H1 (cell line): Measurements from ENCODE around the gene PMP22. TPM values are rescaled to one million over a fixed set of nuclear protein-coding genes. Genes with fewer than 3 reads are reported as not detected.

Experiments used
- CTCF ChIA-PET: fragments of 300-600 bp; sonication (Branson Sonifier 250); formaldehyde crosslinking; loops from one replicate; lab custom pipeline; 2021; ENCODE audit not compliant: partially characterized antibody; lab: Charles Lee
- POLR2A ChIA-PET: fragments of 300-600 bp; sonication (Branson Sonifier 250); formaldehyde crosslinking; loops from one replicate; lab custom pipeline; 2021; ENCODE audit warnings: inconsistent platforms; ENCODE audit not compliant: partially characterized antibody; lab: Charles Lee
- DNase-seq, 2 experiments: peaks; one replicate each; pipeline versions ENCODE4 v3.0.0 to v3.0.0-alpha.2; 2010 to 2022; ENCODE audit warnings: low spot score in 2 of 2, low read depth in 1 of 2, mixed read lengths in 1 of 2
- FAIRE-seq: peaks from 2 replicates; lab custom pipeline; 2011; peaks lifted over from hg19 to GRCh38; lab: Jason Lieb, UNC
- H2AFZ ChIP-seq: 2 replicates; pipeline ENCODE4 v1.8.1; 2012; ENCODE audit warnings: low read length, inconsistent platforms
- H2AK5ac ChIP-seq: 2 replicates; pipeline ENCODE4 v1.6.1; 2013; ENCODE audit warnings: low read depth, low read length
- H2BK120ac ChIP-seq: replicated peaks from 2 replicates; pipeline ENCODE3; 2013; ENCODE audit warnings: low read depth, low read length, inconsistent platforms
- H2BK12ac ChIP-seq: 2 replicates; pipeline ENCODE4 v1.6.1; 2013; ENCODE audit warnings: low read depth, low read length
- H2BK15ac ChIP-seq: 2 replicates; pipeline ENCODE4 v1.6.1; 2013; ENCODE audit warnings: low read length
- H2BK20ac ChIP-seq: 2 replicates; pipeline ENCODE4 v1.6.1; 2013; ENCODE audit warnings: low read length
- H2BK5ac ChIP-seq: 2 replicates; pipeline ENCODE4 v1.6.1; 2013; ENCODE audit warnings: low read depth, low read length
- H3K14ac ChIP-seq: 2 replicates; pipeline ENCODE4 v1.6.1; 2013; ENCODE audit warnings: inconsistent platforms; ENCODE audit not compliant: insufficient read length
- H3K18ac ChIP-seq: 2 replicates; pipeline ENCODE4 v1.6.1; 2013; ENCODE audit warnings: low read length; ENCODE audit errors: extremely low read depth
- H3K23ac ChIP-seq: 2 replicates; pipeline ENCODE4 v1.6.1; 2013; ENCODE audit warnings: inconsistent platforms; ENCODE audit not compliant: insufficient read length
- H3K23me2 ChIP-seq: 2 replicates; pipeline ENCODE4 v1.6.1; 2013; ENCODE audit warnings: low read depth, low read length
- H3K27ac ChIP-seq: 2 replicates; pipeline ENCODE4 v1.6.1; 2011; ENCODE audit warnings: low read depth, low read length, inconsistent platforms
- H3K27me3 ChIP-seq, 4 experiments: replicated peaks in 1 of 4; 1 replicate in 1 of 4; 2 replicates in 3 of 4; pipeline versions ENCODE4 v1.6.1 to v1.8.1; 2011 to 2013; ENCODE audit warnings: low read length in 3 of 4, mild to moderate bottlenecking in 3 of 4, inconsistent platforms in 2 of 4, mixed read lengths in 2 of 4, moderate library complexity in 1 of 4; ENCODE audit not compliant: control insufficient read depth in 3 of 4, insufficient read depth in 3 of 4; ENCODE audit errors: extremely low read depth in 1 of 4
- H3K36me3 ChIP-seq, 4 experiments: 2 replicates each; pipeline versions ENCODE4 v1.6.1 to v1.8.1; 2011 to 2013; ENCODE audit warnings: mild to moderate bottlenecking in 4 of 4, low read length in 3 of 4, moderate library complexity in 2 of 4, control low read depth in 1 of 4, inconsistent platforms in 1 of 4; ENCODE audit not compliant: insufficient read depth in 4 of 4, control insufficient read depth in 2 of 4
- H3K4ac ChIP-seq: replicated peaks from 2 replicates; pipeline ENCODE3; 2013; ENCODE audit warnings: low read length, low read depth, mixed read lengths, inconsistent platforms; ENCODE audit not compliant: insufficient read length
- H3K4me1 ChIP-seq, 4 experiments: replicated peaks in 1 of 4; 1 replicate in 1 of 4; 2 replicates in 3 of 4; pipeline versions ENCODE4 v1.6.1 to v1.8.1; 2011 to 2013; ENCODE audit warnings: low read length in 3 of 4, inconsistent platforms in 2 of 4, mixed read lengths in 1 of 4; ENCODE audit not compliant: insufficient read depth in 4 of 4, control insufficient read depth in 3 of 4
- H3K4me2 ChIP-seq, 2 experiments: 2 replicates each; pipeline versions ENCODE4 v1.6.1 to v1.8.1; 2011 to 2013; ENCODE audit warnings: low read depth in 2 of 2, low read length in 2 of 2, control low read depth in 1 of 2, inconsistent platforms in 1 of 2, mild to moderate bottlenecking in 1 of 2; ENCODE audit not compliant: insufficient read depth in 1 of 2
- H3K4me3 ChIP-seq, 4 experiments: fragments of 200-600, 300-600 bp in 1 of 4; sonication (generic), shearing (Covaris generic), sonication (Bioruptor Twin) in 1 of 4; 2 replicates each; pipeline versions ENCODE4 v1.5.1 to v1.8.1; 2011 to 2016; ENCODE audit warnings: low read length in 4 of 4, low read depth in 3 of 4, control low read depth in 2 of 4, inconsistent platforms in 2 of 4, mild to moderate bottlenecking in 2 of 4, mixed read lengths in 1 of 4, moderate library complexity in 1 of 4; ENCODE audit not compliant: insufficient read depth in 2 of 4; ENCODE audit errors: extremely low read depth in 1 of 4
- H3K56ac ChIP-seq: replicated peaks from 2 replicates; pipeline ENCODE3; 2013; ENCODE audit warnings: low read depth, mild to moderate bottlenecking, mixed read lengths, low read length, inconsistent platforms; ENCODE audit not compliant: insufficient read length
- H3K79me1 ChIP-seq: 2 replicates; pipeline ENCODE4 v1.6.1; 2013; ENCODE audit warnings: low read depth, low read length, control low read depth
- H3K79me2 ChIP-seq, 2 experiments: 2 replicates each; pipeline versions ENCODE4 v1.6.1 to v1.8.1; 2012 to 2013; ENCODE audit warnings: low read length in 2 of 2, mild to moderate bottlenecking in 2 of 2, inconsistent platforms in 1 of 2; ENCODE audit not compliant: insufficient read depth in 2 of 2, control insufficient read depth in 1 of 2
- H3K9ac ChIP-seq, 4 experiments: replicated peaks in 1 of 4; 1 replicate in 1 of 4; 2 replicates in 3 of 4; pipeline versions ENCODE4 v1.6.1 to v1.8.1; 2011 to 2013; ENCODE audit warnings: low read depth in 3 of 4, low read length in 3 of 4, control low read depth in 2 of 4, mild to moderate bottlenecking in 2 of 4, moderate library complexity in 2 of 4, inconsistent platforms in 1 of 4; ENCODE audit errors: extremely low read depth in 1 of 4
- H3K9me3 ChIP-seq, 2 experiments: 2 replicates each; pipeline versions ENCODE4 v1.6.1 to v1.8.1; 2012 to 2013; ENCODE audit warnings: mild to moderate bottlenecking in 2 of 2, moderate library complexity in 2 of 2, control low read depth in 1 of 2, inconsistent platforms in 1 of 2, low read depth in 1 of 2, low read length in 1 of 2, mixed read lengths in 1 of 2; ENCODE audit not compliant: insufficient read depth in 2 of 2
- H4K20me1 ChIP-seq, 2 experiments: replicated peaks in 1 of 2; 2 replicates each; pipeline versions ENCODE3 to v1.8.1; 2011 to 2013; ENCODE audit warnings: inconsistent platforms in 2 of 2, low read length in 2 of 2, mild to moderate bottlenecking in 1 of 2; ENCODE audit not compliant: insufficient read depth in 2 of 2, control insufficient read depth in 1 of 2
- H4K5ac ChIP-seq: 2 replicates; pipeline ENCODE4 v1.6.1; 2013; ENCODE audit warnings: low read length, low read depth, mixed read lengths, inconsistent platforms; ENCODE audit not compliant: insufficient read length
- H4K8ac ChIP-seq: 2 replicates; pipeline ENCODE4 v1.8.0; 2013; ENCODE audit warnings: mild to moderate bottlenecking, moderate library complexity, low read length, inconsistent platforms; ENCODE audit not compliant: insufficient read depth; ENCODE audit errors: extremely low read depth
- H4K91ac ChIP-seq: replicated peaks from 2 replicates; pipeline ENCODE3; 2013; ENCODE audit warnings: low read length, mixed read lengths, inconsistent platforms; ENCODE audit not compliant: insufficient read length
- BCL11A ChIP-seq, 2 experiments: IDR thresholded peaks; one replicate each; pipeline ENCODE4 v1.6.1; 2011; ENCODE audit warnings: low read depth in 2 of 2, low read length in 2 of 2, mild to moderate bottlenecking in 2 of 2
- POU5F1 ChIP-seq: IDR thresholded peaks from 2 replicates; pipeline ENCODE4 v1.6.1; 2011; ENCODE audit warnings: low read depth, mild to moderate bottlenecking, low read length, moderate library complexity
- WGBS, 2 experiments: shearing (Covaris generic) in 1 of 2; methylation state at CpG; one replicate each; pipeline versions ENCODE4 v1.1.6 to v1.1.7; 2013 to 2015; ENCODE audit warnings: low lambda C conversion rate in 2 of 2, mixed read lengths in 2 of 2, inconsistent platforms in 1 of 2, low coverage in 1 of 2, missing lambda C conversion rate in 1 of 2; ENCODE audit not compliant: insufficient replicate concordance in 2 of 2, insufficient coverage in 1 of 2, insufficient read length in 1 of 2; ENCODE audit errors: extremely low coverage in 1 of 2, missing lambda C conversion rate in 1 of 2; 5-methylcytosine and 5-hydroxymethylcytosine counted together
- polyA plus RNA-seq, 7 experiments: library from polyadenylated mRNA; depleted of rRNA in 3 of 7; stranded (reverse) in 5 of 7; unstranded in 2 of 7; fragments of >200 nt in 5 of 7; fragments of 200-250 nt in 2 of 7; gene quantifications; 1 replicate in 5 of 7; 2 replicates in 1 of 7; 4 replicates in 1 of 7; pipeline versions ENCODE4 v1.2.1 to v1.2.3, GENCODE V29; 2011 to 2013; ENCODE audit warnings: missing spikeins in 2 of 7, mixed read lengths in 2 of 7
- total RNA-seq: library from RNA; stranded (reverse); fragmentation: NEBNext Ultra II Directional; extraction: Animal tissue kit (Norgen Biotek cat#: 25700); gene quantifications from 2 replicates; pipeline ENCODE4 v1.2.1, GENCODE V29; 2021
- TF ChIP-seq, protein P1 (sequence below): IDR thresholded peaks from 2 replicates; pipeline ENCODE4 v1.6.1; 2011; ENCODE audit warnings: low read length, improper control_type of control experiment

PMP22 gene
- total and polyA plus RNA-seq, 2 of the 8 experiments (the other 6 are each of a cell fraction or from before 2014, with no cell fraction given) = 0.84 to 4.9 TPM

DNA sequence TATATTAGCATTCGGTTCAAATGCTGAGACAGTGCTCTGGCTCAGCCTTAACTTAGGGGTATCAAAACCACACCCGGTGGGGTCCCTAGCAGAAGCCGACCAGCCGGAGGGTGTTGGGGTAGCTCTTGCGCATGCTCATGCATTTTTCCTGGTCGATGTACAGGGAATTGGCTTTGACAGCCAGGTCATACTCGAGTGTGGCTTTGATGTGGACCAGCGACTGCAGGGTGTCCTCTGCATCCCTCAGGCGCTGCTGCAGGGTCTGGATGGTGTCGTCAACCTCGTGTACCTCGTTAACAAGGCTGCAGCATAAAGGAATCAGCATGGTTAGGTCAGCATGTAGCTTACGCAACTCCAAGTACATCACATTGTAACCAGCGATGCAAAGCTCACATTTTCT lies 38.7 kb upstream of the PMP22 start:
- Histone ChIP-seq H4K91ac (no peak overlapping the region), H2BK12ac (no peak overlapping the region), H3K27me3 (no peaks in the 10 kb centered on the region), H3K18ac (no peak overlapping the region), H2AFZ (no peak overlapping the region), H3K4me1 (no peaks in the 10 kb centered on the region), H3K23ac (no peak overlapping the region), H3K79me1 (no peaks in the 10 kb centered on the region), H3K79me2 (no peaks in the 10 kb centered on the region), H2BK5ac (no peak overlapping the region), H3K56ac (no peak overlapping the region), H4K5ac (no peak overlapping the region), H3K23me2 (no peaks in the 10 kb centered on the region), H2AK5ac (no peak overlapping the region), H2BK20ac (no peak overlapping the region), H3K9me3 (no peaks in the 10 kb centered on the region), H3K4me2 (no peak overlapping the region), H4K20me1 (no peaks in the 10 kb centered on the region), H3K9ac (no peak overlapping the region), H3K27ac (no peak overlapping the region), H4K8ac (no peak overlapping the region), H3K4ac (no peak overlapping the region), H3K4me3 (no peak overlapping the region), H2BK15ac (0 out of 2 replicates have a peak overlapping the region, but pooled peaks have one; percentile 36), H3K14ac (no peak overlapping the region), H3K36me3 (no peaks in the 10 kb centered on the region), H2BK120ac (no peak overlapping the region)
- ChIA-PET POLR2A (no interaction called here), CTCF (interaction anchor here (1.2 to 1.3 kb wide), 3 partner anchors 10 to 199 kb away, joined by 3 to 7 read pairs (median 3); no protein-coding TSS in a partner anchor)
- 89% methylated on average over 14 of the region's 14 CpGs; no CpG with 5 or more reads in 1 of the 2 experiments for WGBS, 2 experiments
- TF ChIP-seq BCL11A (IDR thresholded peaks at IDR 0.05; ENCODE audit: low read depth in 2 of 2, low read length in 2 of 2) (no peak), POU5F1 (no peak)
- TF ChIP-seq, protein P1, sequence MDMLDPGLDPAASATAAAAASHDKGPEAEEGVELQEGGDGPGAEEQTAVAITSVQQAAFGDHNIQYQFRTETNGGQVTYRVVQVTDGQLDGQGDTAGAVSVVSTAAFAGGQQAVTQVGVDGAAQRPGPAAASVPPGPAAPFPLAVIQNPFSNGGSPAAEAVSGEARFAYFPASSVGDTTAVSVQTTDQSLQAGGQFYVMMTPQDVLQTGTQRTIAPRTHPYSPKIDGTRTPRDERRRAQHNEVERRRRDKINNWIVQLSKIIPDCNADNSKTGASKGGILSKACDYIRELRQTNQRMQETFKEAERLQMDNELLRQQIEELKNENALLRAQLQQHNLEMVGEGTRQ = no peak
- no peak for DNase-seq
- no peak for FAIRE-seq
